ENCODE data around the gene CDC42. TPM values are rescaled to one million over a fixed set of nuclear protein-coding genes. Genes with fewer than 3 reads are reported as not detected.

Gene CDC42
- total and polyA plus RNA-seq, 2 experiments from 2014 or later: 119 to 184 TPM

GRCh38 chr1:22041505-22041904 lies 11.0 kb upstream of the CDC42 start:
- ATAC-seq: no peak

More at GRCh38 chr1:22041505-22041904, 11.0 kb upstream of the CDC42 start:
- peaks cover 31% of the 10 kb centered on the region for H3K4me1 ChIP-seq (ENCODE audit: insufficient read depth)
- no peak overlapping the region for H3K4me3 Mint-ChIP-seq
- H3K27me3 Mint-ChIP-seq (ENCODE audit: insufficient read depth, low read depth, poor library complexity): peaks cover 7% of the 10 kb centered on the region
- no peaks in the 10 kb centered on the region for H3K36me3 ChIP-seq (ENCODE audit: insufficient read depth)
- H3K36me3 Mint-ChIP-seq (ENCODE audit: low read depth): no peaks in the 10 kb centered on the region
- no peak for TF ChIP-seq CREB1 (CRISPR knock-in tag; IDR thresholded peaks at IDR 0.05; ENCODE audit: low read depth)
- no peak for TF ChIP-seq ZNF331 (CRISPR knock-in tag; IDR thresholded peaks at IDR 0.05; ENCODE audit: low read depth)
- TF ChIP-seq NANOG (IDR thresholded peaks at IDR 0.05; ENCODE audit: borderline replicate concordance): no peak
- TF ChIP-seq REST (IDR thresholded peaks at IDR 0.05; ENCODE audit: unreplicated experiment): no peak
- TF ChIP-seq EZH2 (IDR thresholded peaks at IDR 0.05; ENCODE audit: low read depth, unreplicated experiment): no peak
- TF ChIP-seq EZH2phosphoT487 (IDR thresholded peaks at IDR 0.05; ENCODE audit: unreplicated experiment): no peak
- TF ChIP-seq ZNF114 (CRISPR knock-in tag; IDR thresholded peaks at IDR 0.05): no peak
- TF ChIP-seq JUNB (IDR thresholded peaks at IDR 0.05; ENCODE audit: unreplicated experiment): no peak
- TF ChIP-seq STAT1 (IDR thresholded peaks at IDR 0.05; ENCODE audit: unreplicated experiment): no peak
- no peak for TF ChIP-seq CTCF (conservative IDR thresholded peaks at IDR 0.05; ENCODE audit: low read depth in 2 of 2)
- TF ChIP-seq POLR2AphosphoS5 (IDR thresholded peaks at IDR 0.05; ENCODE audit: low read depth): no peak
- TF ChIP-seq, protein P1, sequence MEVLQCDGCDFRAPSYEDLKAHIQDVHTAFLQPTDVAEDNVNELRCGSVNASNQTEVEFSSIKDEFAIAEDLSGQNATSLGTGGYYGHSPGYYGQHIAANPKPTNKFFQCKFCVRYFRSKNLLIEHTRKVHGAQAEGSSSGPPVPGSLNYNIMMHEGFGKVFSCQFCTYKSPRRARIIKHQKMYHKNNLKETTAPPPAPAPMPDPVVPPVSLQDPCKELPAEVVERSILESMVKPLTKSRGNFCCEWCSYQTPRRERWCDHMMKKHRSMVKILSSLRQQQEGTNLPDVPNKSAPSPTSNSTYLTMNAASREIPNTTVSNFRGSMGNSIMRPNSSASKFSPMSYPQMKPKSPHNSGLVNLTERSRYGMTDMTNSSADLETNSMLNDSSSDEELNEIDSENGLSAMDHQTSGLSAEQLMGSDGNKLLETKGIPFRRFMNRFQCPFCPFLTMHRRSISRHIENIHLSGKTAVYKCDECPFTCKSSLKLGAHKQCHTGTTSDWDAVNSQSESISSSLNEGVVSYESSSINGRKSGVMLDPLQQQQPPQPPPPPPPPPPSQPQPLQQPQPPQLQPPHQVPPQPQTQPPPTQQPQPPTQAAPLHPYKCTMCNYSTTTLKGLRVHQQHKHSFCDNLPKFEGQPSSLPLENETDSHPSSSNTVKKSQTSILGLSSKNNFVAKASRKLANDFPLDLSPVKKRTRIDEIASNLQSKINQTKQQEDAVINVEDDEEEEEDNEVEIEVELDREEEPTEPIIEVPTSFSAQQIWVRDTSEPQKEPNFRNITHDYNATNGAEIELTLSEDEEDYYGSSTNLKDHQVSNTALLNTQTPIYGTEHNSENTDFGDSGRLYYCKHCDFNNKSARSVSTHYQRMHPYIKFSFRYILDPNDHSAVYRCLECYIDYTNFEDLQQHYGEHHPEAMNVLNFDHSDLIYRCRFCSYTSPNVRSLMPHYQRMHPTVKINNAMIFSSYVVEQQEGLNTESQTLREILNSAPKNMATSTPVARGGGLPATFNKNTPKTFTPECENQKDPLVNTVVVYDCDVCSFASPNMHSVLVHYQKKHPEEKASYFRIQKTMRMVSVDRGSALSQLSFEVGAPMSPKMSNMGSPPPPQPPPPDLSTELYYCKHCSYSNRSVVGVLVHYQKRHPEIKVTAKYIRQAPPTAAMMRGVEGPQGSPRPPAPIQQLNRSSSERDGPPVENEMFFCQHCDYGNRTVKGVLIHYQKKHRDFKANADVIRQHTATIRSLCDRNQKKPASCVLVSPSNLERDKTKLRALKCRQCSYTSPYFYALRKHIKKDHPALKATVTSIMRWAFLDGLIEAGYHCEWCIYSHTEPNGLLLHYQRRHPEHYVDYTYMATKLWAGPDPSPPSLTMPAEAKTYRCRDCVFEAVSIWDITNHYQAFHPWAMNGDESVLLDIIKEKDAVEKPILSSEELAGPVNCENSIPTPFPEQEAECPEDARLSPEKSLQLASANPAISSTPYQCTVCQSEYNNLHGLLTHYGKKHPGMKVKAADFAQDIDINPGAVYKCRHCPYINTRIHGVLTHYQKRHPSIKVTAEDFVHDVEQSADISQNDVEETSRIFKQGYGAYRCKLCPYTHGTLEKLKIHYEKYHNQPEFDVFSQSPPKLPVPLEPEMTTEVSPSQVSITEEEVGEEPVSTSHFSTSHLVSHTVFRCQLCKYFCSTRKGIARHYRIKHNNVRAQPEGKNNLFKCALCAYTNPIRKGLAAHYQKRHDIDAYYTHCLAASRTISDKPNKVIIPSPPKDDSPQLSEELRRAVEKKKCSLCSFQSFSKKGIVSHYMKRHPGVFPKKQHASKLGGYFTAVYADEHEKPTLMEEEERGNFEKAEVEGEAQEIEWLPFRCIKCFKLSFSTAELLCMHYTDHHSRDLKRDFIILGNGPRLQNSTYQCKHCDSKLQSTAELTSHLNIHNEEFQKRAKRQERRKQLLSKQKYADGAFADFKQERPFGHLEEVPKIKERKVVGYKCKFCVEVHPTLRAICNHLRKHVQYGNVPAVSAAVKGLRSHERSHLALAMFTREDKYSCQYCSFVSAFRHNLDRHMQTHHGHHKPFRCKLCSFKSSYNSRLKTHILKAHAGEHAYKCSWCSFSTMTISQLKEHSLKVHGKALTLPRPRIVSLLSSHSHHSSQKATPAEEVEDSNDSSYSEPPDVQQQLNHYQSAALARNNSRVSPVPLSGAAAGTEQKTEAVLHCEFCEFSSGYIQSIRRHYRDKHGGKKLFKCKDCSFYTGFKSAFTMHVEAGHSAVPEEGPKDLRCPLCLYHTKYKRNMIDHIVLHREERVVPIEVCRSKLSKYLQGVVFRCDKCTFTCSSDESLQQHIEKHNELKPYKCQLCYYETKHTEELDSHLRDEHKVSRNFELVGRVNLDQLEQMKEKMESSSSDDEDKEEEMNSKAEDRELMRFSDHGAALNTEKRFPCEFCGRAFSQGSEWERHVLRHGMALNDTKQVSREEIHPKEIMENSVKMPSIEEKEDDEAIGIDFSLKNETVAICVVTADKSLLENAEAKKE (CRISPR knock-in tag; IDR thresholded peaks at IDR 0.05): no peak
- TF ChIP-seq, protein P2, sequence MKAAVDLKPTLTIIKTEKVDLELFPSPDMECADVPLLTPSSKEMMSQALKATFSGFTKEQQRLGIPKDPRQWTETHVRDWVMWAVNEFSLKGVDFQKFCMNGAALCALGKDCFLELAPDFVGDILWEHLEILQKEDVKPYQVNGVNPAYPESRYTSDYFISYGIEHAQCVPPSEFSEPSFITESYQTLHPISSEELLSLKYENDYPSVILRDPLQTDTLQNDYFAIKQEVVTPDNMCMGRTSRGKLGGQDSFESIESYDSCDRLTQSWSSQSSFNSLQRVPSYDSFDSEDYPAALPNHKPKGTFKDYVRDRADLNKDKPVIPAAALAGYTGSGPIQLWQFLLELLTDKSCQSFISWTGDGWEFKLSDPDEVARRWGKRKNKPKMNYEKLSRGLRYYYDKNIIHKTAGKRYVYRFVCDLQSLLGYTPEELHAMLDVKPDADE (IDR thresholded peaks at IDR 0.05): no peak
- no peak overlapping the region for H3K4me3 ChIP-seq
- no peak overlapping the region for H3K27ac ChIP-seq (ENCODE audit: low read depth)
- peaks cover 29% of the 10 kb centered on the region for H3K4me1 Mint-ChIP-seq
- peaks cover 3% of the 10 kb centered on the region; the same call in 1 of the 2 replicates for H3K9me2 ChIP-seq (ENCODE audit: insufficient read depth)
- H3K27ac Mint-ChIP-seq: no peak overlapping the region
- H2AFZ ChIP-seq: no peak overlapping the region
- no peak overlapping the region for H3K4me2 ChIP-seq
- H3K79me2 ChIP-seq (replicated peaks; ENCODE audit: insufficient read depth): no peaks in the 10 kb centered on the region
- no peak for DNase-seq (ENCODE audit: low spot score)
- H3K9me3 Mint-ChIP-seq: 0 out of 3 replicates have a peak, but pooled peaks cover 4% of the 10 kb centered on the region
- no peaks in the 10 kb centered on the region for H4K20me1 ChIP-seq (replicated peaks; ENCODE audit: insufficient read depth)
- no peaks in the 10 kb centered on the region for H3K27me3 ChIP-seq (ENCODE audit: insufficient read depth)
- H3F3A ChIP-seq (replicated peaks; ENCODE audit: low read depth): 0 out of 2 replicates have a peak, but pooled peaks cover 11% of the 10 kb centered on the region
